ENCODE measurements around the gene PCSK7. TPM values are rescaled to one million over a fixed set of nuclear protein-coding genes. Genes with fewer than 3 reads are reported as not detected.

The PCSK7 gene
- total RNA-seq, result 100 to 1,000 TPM in 1 of 2 experiments, 10 to 100 TPM in 1; 98.8 to 107 TPM

- peaks cover 30% of the 10 kb centered on the region for H3K36me3 Mint-ChIP-seq (ENCODE audit: low read depth)
- peak within 1 kb of the TSS; percentile 94 for H3K4me3 Mint-ChIP-seq
- peak within 1 kb of the TSS; percentile 98 for H3K27ac Mint-ChIP-seq
- ChIA-PET CTCF (interaction anchor here (0.7 to 11.6 kb wide), 10 partner anchors 11 to 481 kb away, joined by 3 to 125 read pairs (median 4); partner anchors contain the start of genes CEP164 and SIDT2), POLR2A (interaction anchor here (1.0 to 4.0 kb wide), 5 partner anchors 52 to 770 kb away, joined by 3 to 29 read pairs (median 14); partner anchors contain the start of genes PAFAH1B2, SIDT2 and SIK3)
- no peaks in the 10 kb centered on the region for H3K9me3 Mint-ChIP-seq
- ATAC-seq (no peak), DNase-seq (peak; percentile 68)
- intact Hi-C loops (cut with micrococcal nuclease), result loop anchor here (5.0 kb wide), 2 partner anchors 36 to 54 kb away; partner anchors contain the start of gene SIDT2
- H3K4me1 Mint-ChIP-seq (ENCODE audit: low read depth), result peaks cover 38% of the 10 kb centered on the region
- no peaks in the 10 kb centered on the region for H3K27me3 Mint-ChIP-seq
- TF ChIP-seq CTCF (IDR thresholded peaks at IDR 0.05), result no peak
Measured at GRCh38 chr11:117231842-117232091, at the start of gene PCSK7. PCSK7 (minus strand) TSS chr11:117232073; CDS start chr11:117229844, 2,229 bp downstream.

GRCh38 chr11:117281159-117281558, 49.3 kb upstream of the PCSK7 start:
- Mint-ChIP-seq H3K4me3 (no peak overlapping the region), H3K9me3 (no peaks in the 10 kb centered on the region), H3K36me3 (ENCODE audit: low read depth) (peaks cover 7% of the 10 kb centered on the region), H3K27ac (no peak overlapping the region), H3K27me3 (no peaks in the 10 kb centered on the region), H3K4me1 (ENCODE audit: low read depth) (peaks cover 8% of the 10 kb centered on the region)
- ChIA-PET POLR2A (no interaction called here), CTCF (no interaction called here)
- DNase-seq (no peak), ATAC-seq (no peak)
- TF ChIP-seq CTCF (IDR thresholded peaks at IDR 0.05), result no peak
- intact Hi-C loops (cut with micrococcal nuclease), result no loop called here

- ChIA-PET POLR2A (no interaction called here), CTCF (interaction anchor here (1.0 kb wide), 1 partner anchor 147 kb away, joined by 4 read pairs; no protein-coding TSS in a partner anchor)
- ATAC-seq (no peak), DNase-seq (no peak)
- peak overlapping the region; percentile 81 for H3K27ac Mint-ChIP-seq
- peaks cover 10% of the 10 kb centered on the region for H3K4me1 Mint-ChIP-seq (ENCODE audit: low read depth)
- H3K9me3 Mint-ChIP-seq, result no peaks in the 10 kb centered on the region
- TF ChIP-seq CTCF (IDR thresholded peaks at IDR 0.05), result no peak
- peaks cover 10% of the 10 kb centered on the region for H3K36me3 Mint-ChIP-seq (ENCODE audit: low read depth)
- H3K4me3 Mint-ChIP-seq, result no peak overlapping the region
- intact Hi-C loops (cut with micrococcal nuclease), result no loop called here
- H3K27me3 Mint-ChIP-seq, result no peaks in the 10 kb centered on the region
Measured at GRCh38 chr11:117279711-117280376, 48.0 kb upstream of the PCSK7 start.

- ChIA-PET POLR2A (interaction anchor here (0.6 kb wide), 1 partner anchor 295 kb away, joined by 3 read pairs; no protein-coding TSS in a partner anchor), CTCF (no interaction called here)
- no peak overlapping the region for H3K27ac Mint-ChIP-seq
Measured at GRCh38 chr11:117278347-117278746, 46.5 kb upstream of the PCSK7 start.

More at GRCh38 chr11:117278347-117278746, 46.5 kb upstream of the PCSK7 start:
- no peak overlapping the region for H3K4me3 Mint-ChIP-seq
- H3K4me1 Mint-ChIP-seq (ENCODE audit: low read depth), result peaks cover 10% of the 10 kb centered on the region
- peaks cover 13% of the 10 kb centered on the region for H3K36me3 Mint-ChIP-seq (ENCODE audit: low read depth)
- no peak for ATAC-seq
- H3K9me3 Mint-ChIP-seq, result peaks cover 3% of the 10 kb centered on the region
- DNase-seq, result no peak
- intact Hi-C loops (cut with micrococcal nuclease), result no loop called here
- no peak for TF ChIP-seq CTCF (IDR thresholded peaks at IDR 0.05)
- H3K27me3 Mint-ChIP-seq, result no peaks in the 10 kb centered on the region
